GM19025 (cell line): ENCODE data around the gene SPATA3.
"Not testable (repeated sequence)": the region's sequence is repeated elsewhere in the genome, so short reads cannot be mapped to it uniquely, and the experiment has no call there.

Experiments
- ATAC-seq: cut with Tn5 transposase; IDR thresholded peaks from one replicate; pipeline ENCODE4 v1.9.1; 2021; ENCODE audit warnings: mild to moderate bottlenecking, low read depth, moderate library complexity; ENCODE audit not compliant: unreplicated experiment

SPATA3 gene

DNA sequence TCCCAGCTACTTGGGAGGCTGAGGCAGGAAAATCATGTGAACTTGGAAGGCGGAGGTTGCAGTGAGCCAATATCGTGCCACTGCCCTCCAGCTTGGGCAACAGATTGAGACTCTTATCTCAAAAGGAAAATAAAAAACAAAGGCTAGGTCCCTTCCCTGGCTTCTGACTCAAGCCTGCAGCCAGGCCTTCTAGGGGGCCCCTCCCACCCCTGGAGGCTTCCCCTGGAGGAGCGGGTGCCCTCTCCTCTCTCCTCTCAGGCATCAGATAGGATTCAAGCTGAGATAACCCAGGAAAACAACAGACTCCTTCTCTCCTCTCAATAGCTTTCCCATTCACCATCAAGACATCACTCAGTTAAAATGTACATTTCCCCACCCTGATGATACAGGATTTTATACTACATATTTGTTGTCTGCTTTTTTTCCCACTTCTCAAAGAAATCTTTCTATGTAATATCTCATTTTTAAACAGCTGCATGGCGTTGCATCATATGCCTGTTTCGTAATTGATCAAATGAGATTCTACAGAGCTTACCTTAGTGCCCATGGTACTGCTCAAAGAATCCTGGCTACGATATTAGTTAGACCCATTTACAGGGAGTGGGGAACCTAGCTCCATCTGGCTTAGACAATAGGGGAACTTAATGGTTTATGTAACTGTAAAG, 20.8 kb downstream of the SPATA3 start:
- no peak for ATAC-seq

DNA sequence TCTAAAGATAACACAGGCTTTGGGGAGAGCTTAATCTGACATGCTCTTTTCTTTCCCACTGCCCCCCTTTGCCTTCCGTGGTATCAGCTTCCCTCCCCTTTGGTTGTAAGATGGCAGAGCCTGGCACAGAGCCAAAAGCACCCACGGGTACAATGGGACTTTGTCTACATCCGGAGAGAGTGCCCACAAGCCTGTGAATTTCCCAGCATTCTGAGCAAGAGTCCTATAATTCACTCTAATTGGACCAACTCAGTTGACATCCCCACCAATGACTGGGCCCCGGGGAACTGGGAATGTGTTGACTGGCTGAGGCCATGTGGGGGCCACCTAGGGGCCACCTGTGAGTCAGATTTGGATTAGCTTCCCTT, 21.3 kb downstream of the SPATA3 start:
- ATAC-seq, result no peak

GRCh38 chr2:231018184-231018583, 22.3 kb downstream of the SPATA3 start:
- ATAC-seq, result no peak

DNA sequence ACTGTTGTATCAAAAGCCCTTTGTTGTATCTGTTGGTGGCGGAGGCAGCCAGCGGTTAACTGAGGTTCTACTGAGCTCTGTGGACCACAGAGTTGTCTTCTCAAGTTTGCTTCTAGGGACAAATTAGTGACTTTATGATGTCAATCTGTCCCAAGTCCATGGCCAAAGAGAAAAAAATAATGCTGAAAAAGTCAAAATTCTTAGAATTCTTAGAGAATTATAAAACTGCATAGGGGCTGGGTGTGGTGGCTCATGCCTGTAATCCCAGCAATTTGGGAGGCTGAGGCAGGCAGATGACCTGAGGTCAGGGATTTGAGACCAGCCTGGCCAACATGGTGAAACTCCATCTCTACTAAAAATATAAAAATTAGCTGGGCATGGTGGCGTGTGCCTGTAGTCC, 29.1 kb downstream of the SPATA3 start:
- not testable (repeated sequence) for ATAC-seq

- no peak for ATAC-seq
Observed at GRCh38 chr2:231028889-231029288, 33.0 kb downstream of the SPATA3 start.

DNA sequence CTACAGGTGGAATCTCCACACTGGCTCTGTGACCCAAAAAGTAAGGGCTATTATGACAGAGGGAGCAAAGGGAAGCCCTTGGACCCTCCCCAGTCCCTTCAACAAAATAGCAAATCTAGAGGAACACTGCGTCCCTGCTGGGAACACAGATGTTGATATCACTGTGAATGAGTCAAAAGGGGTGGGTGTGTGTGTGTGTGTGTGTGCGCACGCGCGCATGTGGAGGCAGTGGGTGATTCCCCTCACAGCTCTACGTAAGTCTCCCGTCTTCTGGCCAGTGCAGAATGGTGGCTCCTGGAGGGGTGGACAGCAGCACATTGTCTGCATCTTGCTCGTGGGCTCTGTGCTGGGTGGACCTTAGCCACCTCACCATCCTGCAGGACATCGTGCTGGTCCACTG, 33.6 kb downstream of the SPATA3 start:
- ATAC-seq, result no peak

DNA sequence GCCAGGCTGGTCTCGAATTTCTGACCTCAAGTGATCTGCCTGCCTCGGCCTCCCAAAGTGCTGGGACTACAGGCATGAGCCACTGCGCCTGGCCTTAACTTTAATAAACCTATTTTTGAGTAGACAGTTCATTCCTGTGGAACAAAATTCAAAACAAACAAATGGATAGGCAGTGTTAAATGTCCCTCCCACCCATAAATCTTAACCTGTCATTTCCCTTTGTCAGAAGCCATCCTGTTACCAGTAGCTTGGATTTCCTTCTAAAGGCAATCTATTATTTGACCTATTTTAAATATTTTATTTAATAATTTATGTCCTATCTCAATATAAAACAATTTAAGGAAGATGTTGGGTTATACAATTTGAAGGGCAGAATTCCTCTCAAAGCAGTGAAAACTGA, 34.8 kb downstream of the SPATA3 start:
- ATAC-seq, result no peak

GRCh38 chr2:231032575-231033140, 36.7 kb downstream of the SPATA3 start:
- ATAC-seq, result no peak

DNA sequence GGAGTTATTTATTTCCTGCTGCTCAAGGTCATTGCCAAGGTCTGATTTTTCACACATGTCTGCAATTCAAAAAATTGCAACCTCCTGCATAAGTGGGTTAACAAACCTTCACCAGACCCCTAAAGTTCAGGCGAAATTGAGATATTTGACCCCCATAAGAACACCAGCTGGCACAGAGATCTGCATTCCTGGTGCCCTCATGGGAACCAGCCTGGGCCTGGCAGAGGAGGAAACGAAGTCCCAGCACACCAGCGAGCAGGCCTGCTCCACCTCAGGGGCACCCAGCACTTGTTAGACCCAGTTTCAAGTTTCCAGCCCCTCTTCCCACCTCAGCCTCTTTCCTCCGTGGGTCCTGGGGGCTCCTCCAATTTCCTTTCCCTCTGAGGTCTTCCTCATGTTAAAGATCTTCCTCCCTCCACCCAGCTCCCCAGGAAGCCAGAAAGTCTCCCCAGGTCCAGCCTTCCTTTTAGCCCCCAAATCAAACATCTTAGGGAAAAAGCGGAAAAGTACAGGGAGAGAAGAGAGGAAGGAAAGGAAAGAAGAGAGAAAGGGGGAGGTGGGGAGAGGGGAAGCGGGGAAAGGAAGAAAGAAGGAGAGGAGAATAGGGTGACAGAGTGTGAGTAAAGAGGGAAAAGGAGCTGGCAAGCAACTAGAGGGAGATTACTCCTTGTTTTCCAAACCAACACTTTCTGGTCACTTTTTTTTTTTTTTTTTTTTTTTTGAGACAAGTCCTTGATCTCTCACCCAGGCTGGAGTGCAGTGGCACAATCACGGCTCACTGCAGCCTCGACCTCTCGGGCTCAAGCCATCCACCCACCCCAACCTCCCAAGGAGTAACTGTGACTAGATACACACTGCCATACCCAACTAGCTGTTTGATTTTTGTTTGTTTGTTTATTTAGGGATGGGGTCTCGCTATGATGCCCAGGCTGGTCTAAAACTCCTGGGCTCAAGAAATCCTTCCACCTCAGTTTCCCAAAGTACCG, 37.5 kb downstream of the SPATA3 start:
- no peak for ATAC-seq

DNA sequence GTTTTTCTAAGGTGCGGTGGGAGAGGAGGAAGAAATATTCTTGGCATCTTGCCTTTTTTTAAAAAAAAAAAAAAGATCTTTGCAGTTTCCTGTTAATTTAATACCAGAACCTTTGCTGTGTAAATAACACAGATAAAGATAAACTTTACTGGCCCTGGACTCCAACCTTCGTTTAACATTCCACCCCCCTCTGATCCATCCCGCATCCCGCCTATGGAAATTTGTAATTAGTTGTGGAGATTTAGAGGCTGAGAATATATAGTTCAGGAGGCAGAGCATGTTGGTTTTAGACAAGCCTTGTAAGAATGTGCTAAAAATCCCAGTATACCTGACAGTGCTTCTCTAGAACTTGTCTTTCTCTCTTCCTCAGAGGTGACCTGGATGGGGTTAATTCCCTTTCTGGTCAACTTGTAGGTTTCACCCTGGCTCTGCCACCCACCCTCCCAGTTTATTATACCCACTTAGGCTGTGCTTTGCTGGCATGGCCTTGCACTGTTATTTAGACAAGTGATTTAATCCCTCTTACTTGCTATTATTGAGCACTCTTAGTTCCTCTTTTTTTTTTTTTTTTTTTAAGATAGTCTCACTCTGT, 38.5 kb downstream of the SPATA3 start:
- no peak for ATAC-seq

DNA sequence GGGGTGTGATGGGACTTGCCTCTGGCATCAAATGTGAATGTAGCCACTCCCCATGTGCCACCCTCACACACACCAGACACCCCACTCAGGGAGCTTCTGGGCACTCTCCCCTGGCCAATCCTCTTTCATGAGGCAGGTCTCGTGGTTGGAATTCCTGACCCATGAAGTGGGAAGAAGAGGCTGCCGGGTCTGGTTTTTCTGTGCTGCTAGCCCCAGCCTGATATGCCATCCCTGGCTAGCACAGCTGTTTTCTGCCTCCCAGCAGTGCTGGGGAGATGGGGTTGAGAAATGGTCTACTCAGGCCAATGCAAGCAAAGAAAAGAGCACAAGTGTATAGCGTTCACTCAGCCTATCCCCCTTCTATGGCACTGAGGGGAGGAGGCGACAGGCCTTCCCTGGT, 40.2 kb downstream of the SPATA3 start:
- ATAC-seq, result no peak

DNA sequence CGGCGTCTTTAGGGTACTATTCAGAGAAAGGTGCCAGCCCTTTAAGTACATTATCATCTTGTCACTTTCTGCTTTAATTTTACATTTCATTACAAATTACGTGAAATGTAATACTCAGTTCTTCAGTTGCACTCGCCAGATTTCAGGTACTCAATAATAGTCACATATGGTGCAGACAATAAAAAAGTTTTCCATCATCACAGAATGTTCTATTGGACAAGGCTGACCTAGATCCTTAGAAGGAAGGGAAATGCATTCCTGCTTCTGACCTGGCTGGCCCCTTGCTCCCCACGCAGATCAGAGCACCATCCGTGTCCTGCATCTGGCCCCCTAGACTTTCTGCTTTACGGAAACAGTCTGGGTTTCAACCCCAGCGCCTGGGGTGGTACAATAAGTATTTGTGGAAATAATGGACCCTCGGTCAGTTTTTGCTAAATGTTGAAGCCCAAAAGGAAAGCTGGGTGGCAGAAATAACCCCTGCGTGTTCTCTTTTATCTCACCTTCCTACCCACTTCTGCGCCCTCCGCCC, 40.7 kb downstream of the SPATA3 start:
- ATAC-seq, result no peak

- no peak for ATAC-seq
Observed at GRCh38 chr2:231037202-231037730, 41.3 kb downstream of the SPATA3 start, which contains the start of gene C2orf72. C2orf72 (plus strand) TSS chr2:231037523; CDS start chr2:231037566, 43 bp downstream.

- no peak for ATAC-seq
Observed at GRCh38 chr2:231037731-231038482, 42.0 kb downstream of the SPATA3 start.

DNA sequence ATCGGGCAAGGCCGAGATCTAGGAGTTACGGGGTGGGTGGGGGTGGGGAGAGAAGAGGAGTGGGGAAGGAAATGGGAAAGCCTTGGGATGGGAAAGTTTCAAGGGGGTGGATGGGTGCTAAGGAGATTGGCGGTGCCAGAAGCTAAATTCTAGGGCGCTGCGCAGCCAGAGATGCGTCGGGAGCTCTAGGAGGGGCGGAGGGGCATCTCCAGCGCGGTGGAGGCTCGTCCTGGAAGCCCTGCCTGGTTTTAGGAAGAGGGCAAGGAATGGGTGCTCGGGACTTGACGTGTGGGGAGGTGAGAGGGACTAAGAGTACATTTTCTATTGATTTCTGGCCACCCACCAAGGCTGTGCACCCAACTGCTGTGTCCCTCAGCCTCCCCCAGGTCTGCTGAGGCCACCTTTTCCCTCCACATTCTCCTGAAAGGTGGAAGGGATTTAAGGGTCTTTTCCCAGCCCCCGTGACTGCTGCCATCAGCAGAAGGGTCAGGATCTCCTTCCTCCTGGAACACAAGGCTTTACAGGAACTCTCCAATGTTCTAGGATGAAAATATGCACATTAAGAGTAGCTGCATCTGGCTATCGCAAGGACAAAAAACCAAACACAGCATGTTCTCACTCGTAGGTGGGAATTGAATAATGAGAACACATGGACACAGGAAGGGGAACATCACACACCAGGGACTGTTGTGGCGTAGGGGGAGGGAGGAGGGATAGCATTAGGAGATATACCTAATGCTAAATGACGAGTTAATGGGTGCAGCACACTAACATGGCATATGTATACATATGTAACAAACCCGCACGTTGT, 42.8 kb downstream of the SPATA3 start:
- ATAC-seq, result no peak

- ATAC-seq, result no peak
Observed at GRCh38 chr2:231039294-231039664, 43.4 kb downstream of the SPATA3 start.

- no peak for ATAC-seq
Observed at GRCh38 chr2:231039821-231040364, 44.0 kb downstream of the SPATA3 start.

DNA sequence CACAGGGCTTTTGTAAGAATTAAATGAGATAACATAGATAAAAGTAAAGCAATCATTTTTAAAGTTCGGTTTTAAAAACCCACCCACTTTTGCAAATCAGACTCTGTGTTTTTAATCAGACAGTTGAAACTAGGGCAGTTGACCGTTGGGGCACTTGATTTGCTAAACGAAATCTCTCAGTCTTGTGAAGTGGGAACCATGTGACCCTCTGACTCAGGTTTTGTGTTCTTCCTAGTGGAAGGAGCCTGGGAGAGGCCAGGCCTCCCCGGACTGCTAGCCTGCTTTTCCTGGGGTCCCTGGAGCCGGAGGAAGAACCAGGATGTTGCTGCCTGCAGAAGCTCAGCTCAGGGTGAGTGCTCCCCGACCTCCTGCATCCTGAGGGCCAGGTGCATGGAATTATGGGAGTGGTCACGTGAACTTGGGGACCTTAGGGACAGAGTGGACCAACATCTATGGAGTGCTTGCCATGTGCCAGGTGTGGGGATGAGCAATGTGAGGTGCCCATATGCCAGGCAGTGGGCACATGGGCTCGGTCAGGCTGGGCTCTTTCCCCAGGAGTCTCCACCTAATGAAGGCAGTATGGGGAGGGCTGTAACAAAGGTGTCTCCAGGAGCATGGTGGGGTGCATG, 45.3 kb downstream of the SPATA3 start:
- no peak for ATAC-seq
